ENCODE results near the gene FPGS.

The FPGS gene, protein sequence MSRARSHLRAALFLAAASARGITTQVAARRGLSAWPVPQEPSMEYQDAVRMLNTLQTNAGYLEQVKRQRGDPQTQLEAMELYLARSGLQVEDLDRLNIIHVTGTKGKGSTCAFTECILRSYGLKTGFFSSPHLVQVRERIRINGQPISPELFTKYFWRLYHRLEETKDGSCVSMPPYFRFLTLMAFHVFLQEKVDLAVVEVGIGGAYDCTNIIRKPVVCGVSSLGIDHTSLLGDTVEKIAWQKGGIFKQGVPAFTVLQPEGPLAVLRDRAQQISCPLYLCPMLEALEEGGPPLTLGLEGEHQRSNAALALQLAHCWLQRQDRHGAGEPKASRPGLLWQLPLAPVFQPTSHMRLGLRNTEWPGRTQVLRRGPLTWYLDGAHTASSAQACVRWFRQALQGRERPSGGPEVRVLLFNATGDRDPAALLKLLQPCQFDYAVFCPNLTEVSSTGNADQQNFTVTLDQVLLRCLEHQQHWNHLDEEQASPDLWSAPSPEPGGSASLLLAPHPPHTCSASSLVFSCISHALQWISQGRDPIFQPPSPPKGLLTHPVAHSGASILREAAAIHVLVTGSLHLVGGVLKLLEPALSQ

DNA sequence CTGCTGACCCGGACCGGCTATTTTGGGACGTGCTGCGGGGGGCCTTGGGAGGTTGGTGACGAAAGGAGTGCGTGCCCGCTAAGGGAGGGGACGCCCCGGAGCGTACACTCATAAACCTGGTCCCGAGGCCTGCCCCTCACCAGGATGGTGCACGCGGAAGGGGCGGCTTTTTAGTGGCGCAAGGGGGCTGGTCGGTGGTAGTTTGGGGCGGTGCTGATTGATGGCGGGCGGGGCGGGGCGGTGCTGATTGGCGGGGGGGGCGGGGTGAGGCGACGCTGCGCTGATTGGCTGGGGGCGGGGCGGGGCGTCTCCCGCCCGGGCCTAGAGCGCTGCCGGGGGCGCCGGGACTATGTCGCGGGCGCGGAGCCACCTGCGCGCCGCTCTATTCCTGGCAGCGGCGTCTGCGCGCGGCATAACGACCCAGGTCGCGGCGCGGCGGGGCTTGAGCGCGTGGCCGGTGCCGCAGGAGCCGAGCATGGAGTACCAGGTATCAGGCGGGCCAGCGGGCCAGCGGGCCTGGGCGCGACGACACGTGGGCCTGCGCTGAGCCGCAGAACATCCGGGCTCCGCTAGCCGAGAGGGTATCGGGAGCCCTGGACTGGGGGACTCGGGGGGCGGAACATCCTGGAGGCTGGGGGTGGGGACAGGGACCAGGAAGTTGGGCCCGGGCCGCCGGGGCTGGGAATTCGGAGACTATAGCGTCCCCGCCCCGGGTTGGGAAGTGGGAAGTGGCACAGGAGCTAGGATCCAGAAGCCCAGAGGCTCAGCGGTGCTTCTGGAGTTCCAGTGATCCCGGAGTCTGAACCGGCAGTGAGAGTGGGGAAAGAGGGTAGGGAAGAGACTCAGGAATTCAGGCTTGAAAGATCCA is at the start of gene FPGS:
Gene FPGS, plus strand, starts transcription at position 307 of the 868 bp plus-strand sequence. Its CDS starts 43 bp downstream, at position 350.
- peak; percentile 84 for DNase-seq (ENCODE audit: low read depth)
- peak within 1 kb of the TSS; percentile 88 for H3K4me3 ChIP-seq (replicated peaks; ENCODE audit: low read depth, low read length)

DNA sequence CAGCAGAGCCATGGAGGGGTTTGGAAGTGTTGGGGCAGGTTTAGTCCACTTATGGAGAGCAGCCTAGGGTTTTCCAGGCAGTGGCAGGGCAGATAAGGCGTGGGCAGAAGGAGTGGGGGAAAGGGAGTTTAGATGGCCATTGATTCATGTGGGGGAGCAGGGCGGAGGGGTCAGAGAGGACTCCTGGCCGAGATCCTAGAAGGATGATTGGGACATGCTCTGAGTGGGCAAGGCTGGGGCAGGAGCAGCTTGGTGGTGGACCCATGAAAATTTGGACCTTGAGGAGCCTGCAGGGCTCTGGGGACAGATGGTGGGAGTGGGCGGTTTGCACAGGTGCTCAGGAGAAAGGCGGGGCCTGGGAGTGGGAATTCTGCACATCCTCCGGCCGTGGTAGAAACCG is 49.5 kb upstream of the FPGS start:
- no peak overlapping the region for H3K4me3 ChIP-seq (replicated peaks; ENCODE audit: low read depth, low read length)
- no peak for DNase-seq (ENCODE audit: low read depth)
- TF ChIP-seq, protein P1, sequence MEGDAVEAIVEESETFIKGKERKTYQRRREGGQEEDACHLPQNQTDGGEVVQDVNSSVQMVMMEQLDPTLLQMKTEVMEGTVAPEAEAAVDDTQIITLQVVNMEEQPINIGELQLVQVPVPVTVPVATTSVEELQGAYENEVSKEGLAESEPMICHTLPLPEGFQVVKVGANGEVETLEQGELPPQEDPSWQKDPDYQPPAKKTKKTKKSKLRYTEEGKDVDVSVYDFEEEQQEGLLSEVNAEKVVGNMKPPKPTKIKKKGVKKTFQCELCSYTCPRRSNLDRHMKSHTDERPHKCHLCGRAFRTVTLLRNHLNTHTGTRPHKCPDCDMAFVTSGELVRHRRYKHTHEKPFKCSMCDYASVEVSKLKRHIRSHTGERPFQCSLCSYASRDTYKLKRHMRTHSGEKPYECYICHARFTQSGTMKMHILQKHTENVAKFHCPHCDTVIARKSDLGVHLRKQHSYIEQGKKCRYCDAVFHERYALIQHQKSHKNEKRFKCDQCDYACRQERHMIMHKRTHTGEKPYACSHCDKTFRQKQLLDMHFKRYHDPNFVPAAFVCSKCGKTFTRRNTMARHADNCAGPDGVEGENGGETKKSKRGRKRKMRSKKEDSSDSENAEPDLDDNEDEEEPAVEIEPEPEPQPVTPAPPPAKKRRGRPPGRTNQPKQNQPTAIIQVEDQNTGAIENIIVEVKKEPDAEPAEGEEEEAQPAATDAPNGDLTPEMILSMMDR (IDR thresholded peaks at IDR 0.05; ENCODE audit: low read length, missing control alignments), result no peak

More for the DNA sequence above, at the start of gene FPGS:
- TF ChIP-seq, protein P1 (IDR thresholded peaks at IDR 0.05; ENCODE audit: low read length, missing control alignments), result no peak

DNA sequence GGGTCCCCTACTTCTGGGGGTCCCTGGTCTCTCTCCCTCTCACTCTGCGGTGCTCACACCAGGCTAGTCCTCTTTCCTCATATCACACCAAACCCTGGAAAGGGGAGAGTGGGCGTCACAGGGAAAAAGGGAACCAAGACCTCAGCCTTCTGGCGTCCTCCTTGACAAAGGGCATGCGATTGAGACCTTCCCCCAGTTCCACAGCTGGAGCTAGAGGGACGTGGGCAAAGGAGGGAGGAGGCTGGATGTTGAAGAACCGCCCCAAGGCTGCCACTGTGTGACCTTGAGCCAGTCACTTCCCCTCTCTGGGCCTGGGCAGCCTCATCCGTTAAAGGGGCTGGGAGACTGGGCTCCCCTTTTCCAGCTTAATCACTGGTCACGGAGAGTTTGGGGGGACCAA is 49.1 kb upstream of the FPGS start:
- no peak for DNase-seq (ENCODE audit: low read depth)
- TF ChIP-seq, protein P1 (IDR thresholded peaks at IDR 0.05; ENCODE audit: low read length, missing control alignments), result no peak
- no peak overlapping the region for H3K4me3 ChIP-seq (replicated peaks; ENCODE audit: low read depth, low read length)

DNA sequence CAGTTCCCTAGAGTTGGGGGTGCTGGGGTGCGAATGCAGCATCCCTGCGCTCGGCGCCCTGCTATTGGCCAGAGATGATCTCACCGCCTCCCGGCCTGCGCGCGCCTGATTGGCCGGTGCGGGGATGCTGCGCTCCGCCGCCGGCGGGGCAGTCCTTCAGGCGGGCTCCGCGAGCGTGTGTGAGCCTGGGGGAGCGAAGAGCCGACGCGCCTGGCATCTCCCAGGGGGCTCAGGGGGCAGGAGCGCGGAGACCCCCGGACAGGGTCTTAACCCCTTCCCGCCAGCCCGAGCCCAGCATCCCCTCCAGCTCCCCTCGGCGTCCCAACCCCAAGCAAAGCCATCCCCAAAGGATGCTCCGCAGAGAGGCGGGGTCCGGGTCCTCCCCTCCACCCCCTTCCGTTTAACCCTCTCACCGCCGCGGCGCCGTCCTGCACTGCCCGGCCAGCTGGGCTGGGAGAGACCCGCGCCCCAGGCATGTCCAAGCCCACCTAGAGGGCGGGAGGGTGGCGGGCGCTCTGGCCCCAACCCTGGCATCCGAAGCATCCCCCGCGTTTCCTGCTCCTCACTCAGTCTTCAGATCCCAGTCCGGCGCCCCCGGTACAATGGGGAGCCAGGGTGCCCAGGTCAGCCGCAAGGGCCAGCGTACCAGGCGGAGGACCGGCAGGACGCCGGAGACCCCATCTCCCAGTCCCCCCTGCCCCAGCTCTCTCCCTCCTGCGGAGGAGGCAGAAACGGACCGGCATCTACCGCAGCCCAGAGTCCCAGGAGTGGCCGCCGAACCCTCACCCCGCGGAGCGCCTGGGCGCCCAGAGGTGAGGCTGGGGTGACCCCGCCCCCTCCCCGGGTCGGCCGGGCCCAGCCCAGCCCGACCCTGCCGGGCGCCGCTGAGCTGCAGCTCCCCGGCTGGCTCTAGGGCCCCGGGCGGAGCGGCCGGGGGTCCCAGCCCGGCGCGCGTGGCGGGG is 48.3 kb upstream of the FPGS start:
- no peak overlapping the region for H3K4me3 ChIP-seq (replicated peaks; ENCODE audit: low read depth, low read length)
- DNase-seq (ENCODE audit: low read depth), result no peak
- TF ChIP-seq, protein P1 (IDR thresholded peaks at IDR 0.05; ENCODE audit: low read length, missing control alignments), result no peak

DNA sequence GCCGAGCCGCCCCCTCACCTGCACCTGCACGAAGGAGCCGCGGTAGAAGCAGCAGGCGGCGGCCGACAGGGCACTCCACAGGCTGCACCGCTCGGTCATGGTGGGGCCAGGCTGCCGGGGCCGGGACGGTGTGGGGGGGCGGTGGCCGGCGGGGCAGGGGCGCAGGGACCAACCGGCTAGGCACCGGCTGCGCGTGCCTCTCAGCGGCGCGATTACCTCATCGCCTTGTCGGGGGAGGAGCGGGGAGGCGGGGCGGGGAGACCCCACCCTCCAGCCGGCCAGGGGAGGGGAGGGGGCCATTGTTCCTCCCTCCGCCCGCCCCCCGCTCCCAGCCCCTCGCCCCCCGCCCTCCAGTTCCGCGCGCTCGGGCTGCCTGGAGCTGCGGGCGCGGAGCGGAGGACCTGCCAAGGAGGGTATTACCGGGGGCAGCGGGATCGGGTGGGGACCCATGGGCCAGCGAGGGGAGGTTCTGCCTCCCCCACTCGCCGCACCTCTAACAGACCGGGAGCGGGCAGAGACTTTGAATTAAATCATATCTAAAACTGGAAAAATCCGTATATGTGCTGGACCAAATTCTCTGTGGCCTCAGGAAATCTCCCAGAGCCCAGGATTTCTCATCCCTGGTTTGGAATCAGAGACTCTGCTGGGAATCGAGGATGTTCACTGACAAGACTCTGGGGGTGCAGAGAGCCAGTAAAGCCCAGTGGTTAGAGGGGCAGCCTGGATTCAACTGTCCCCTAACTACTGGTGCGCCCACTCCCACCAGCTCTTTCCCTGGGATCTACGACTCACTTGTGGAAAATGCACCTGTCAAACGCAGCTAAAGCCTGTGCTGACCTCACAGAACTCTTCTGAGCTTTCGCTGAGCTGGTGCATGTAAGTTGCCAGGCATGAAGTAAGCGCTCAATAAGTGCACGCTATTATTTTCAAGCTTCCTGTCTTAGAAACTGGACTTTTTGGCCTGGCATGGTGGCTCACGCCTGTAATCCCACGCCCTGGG is 47.3 kb upstream of the FPGS start:
- TF ChIP-seq, protein P1 (IDR thresholded peaks at IDR 0.05; ENCODE audit: low read length, missing control alignments), result no peak
- H3K4me3 ChIP-seq (replicated peaks; ENCODE audit: low read depth, low read length), result no peak overlapping the region
- DNase-seq (ENCODE audit: low read depth), result no peak
